HG03135 (cell line): ENCODE data around the gene FSD2.
"Not testable (repeated sequence)": the region's sequence is repeated elsewhere in the genome, so short reads cannot be mapped to it uniquely, and the experiment has no call there.

ENCODE experiments used
- ATAC-seq: cut with Tn5 transposase; IDR thresholded peaks from one replicate; pipeline ENCODE4 v1.9.1; 2021; ENCODE audit warnings: mild to moderate bottlenecking, moderate library complexity; ENCODE audit not compliant: unreplicated experiment

FSD2 gene

GRCh38 chr15:82831894-82832600, 26.2 kb upstream of the FSD2 start:
- no peak for ATAC-seq

GRCh38 chr15:82830427-82831173, 24.7 kb upstream of the FSD2 start:
- no peak for ATAC-seq

DNA sequence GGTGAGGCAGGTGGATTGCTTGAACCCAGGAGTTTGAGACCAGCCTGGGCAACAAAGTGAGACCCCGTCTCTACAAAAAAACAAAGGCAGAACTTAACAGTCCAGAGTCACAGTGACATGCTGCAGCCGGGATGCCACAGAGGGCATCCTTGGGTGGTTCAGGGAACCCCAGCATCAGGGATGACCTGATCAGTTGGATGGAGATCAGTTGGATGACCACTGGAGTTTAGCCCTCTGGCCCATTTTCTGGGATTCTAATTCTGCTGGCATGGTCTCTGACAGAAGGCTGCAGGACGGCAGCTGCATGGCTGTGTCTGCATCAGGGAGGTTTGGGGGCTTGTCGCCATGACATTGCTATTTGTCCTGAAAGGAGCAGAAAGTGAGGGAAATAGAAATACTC, 23.4 kb upstream of the FSD2 start:
- no peak for ATAC-seq

DNA sequence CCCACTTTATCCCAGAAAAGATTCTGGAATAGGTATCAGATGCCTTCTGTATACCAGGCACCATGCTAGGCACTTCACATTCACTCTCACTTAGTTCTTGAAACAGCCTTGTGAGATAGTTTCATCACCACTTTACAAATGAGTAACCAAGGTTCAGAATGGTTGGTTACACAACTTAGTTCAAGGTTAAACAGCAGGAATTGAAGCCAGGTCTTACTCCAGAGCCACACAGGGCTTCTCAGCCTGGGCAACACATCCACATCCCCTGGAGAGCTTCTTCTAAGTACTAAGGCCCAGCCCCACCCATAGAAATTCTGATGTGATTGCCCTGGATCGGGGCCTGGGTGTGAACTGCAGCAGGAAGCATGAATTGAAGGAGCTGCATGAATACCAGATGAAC, 22.2 kb upstream of the FSD2 start:
- no peak for ATAC-seq

- ATAC-seq = no peak
These were observed 17.2 kb upstream of the FSD2 start for GRCh38 chr15:82823049-82823448.

GRCh38 chr15:82821851-82822250, 16.0 kb upstream of the FSD2 start:
- not testable (repeated sequence) for ATAC-seq

DNA sequence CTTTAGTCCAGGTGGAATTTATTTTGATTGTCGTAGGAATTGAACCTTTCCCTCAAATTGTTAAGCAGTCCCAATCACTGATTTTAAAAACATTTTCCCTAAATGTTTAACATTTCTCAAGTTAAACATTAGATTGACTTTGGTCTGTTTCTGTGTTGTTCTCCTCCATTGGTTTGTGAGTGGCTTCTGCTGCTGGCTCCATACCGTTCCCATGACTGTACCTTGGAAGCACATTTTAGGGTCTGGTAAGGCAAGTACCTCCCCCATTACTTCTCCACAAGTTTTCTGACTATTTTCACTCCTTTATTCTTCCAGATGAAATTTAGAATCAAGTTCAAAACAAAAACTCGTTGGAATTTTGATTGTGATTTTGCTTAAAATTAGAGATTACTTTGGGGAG, 15.5 kb upstream of the FSD2 start:
- ATAC-seq = not testable (repeated sequence)

- no peak for ATAC-seq
These were observed 14.3 kb upstream of the FSD2 start for GRCh38 chr15:82820128-82820527.

- no peak for ATAC-seq
These were observed 7.1 kb upstream of the FSD2 start for GRCh38 chr15:82812994-82813393.

DNA sequence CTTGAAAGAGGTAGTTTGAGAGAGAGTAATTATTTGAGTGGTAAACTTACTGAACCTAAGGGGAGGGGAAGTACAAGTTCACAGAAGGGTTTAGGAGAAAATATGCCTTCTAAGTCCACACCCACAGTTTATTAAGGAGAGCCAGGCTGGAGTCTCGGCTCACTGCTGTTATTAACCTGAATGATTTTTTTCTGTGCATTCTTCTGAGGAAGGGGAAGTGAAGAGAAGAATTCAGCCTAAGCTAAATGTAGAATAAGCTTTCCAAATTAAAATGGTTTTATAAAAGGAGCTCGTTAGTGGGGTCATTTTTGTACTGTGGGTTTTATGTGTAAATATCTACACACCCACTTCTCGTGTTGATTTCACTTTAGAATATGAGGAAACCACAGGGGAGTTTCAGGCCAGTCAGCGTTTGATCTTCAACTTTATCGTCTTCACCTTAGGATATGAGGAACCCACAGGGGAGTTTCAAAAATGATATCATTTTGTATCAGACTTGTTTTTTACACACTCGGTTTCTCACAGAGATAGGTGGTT, 5.1 kb upstream of the FSD2 start:
- ATAC-seq = no peak

GRCh38 chr15:82810061-82810889, 4.4 kb upstream of the FSD2 start:
- peak; percentile 14 for ATAC-seq

- ATAC-seq = peak; percentile 81
These were observed 3.6 kb upstream of the FSD2 start, which contains the start of gene WHAMM for GRCh38 chr15:82809308-82810060. WHAMM (plus strand) TSS chr15:82809628; CDS start chr15:82809727, 99 bp downstream.

- ATAC-seq = no peak
These were observed 2.8 kb upstream of the FSD2 start for GRCh38 chr15:82808634-82809041.

DNA sequence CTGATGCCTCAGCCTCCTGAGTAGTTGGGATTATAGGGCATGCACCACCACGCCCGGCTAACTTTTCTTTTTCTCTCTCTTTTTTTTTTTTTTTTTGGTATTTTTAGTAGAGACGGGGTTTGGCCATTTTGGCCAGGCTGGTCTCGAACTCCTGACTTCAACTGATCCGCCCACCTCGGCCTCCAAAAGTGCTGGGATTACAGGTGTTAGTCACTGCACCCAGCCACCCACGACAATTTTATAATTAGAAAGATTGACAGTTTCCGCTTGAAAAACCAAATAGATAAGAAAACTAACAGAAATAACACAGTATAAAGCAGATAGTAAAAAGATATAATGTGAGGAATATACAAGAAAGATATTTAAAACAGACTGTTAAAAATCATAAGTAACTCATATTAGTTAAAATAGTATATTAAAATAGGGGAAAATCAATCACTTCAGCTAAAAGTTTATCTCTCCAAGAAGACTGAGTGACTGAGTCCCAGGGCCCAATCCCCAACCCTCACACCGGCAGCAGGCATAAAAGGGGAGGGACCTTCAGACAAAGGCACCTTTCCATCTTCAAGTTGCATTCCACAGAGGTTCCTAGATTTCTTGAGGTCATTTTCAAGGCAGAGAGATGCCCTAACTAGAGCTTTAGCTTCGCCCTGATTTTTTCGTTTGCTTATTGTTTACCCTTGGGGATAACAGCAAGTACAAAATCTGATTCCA, 2.2 kb upstream of the FSD2 start:
- ATAC-seq = no peak

DNA sequence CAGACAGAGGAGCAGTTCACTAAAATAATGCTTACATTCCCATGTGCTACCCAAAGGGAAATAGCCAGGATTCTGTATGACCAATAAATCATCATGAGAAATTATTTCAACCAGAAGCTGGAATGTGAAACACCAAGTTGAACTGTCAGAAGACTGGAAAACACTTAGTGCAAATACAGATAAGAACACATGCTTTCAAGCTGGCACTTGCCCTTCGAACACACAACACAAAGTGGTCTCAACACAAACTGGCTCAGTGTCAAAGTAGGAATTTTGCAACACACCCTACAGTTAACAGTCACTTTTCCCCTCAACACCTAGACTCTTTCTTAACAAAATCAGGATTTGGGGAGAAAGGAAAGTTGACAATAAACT, 1.3 kb downstream of the FSD2 start:
- no peak for ATAC-seq

DNA sequence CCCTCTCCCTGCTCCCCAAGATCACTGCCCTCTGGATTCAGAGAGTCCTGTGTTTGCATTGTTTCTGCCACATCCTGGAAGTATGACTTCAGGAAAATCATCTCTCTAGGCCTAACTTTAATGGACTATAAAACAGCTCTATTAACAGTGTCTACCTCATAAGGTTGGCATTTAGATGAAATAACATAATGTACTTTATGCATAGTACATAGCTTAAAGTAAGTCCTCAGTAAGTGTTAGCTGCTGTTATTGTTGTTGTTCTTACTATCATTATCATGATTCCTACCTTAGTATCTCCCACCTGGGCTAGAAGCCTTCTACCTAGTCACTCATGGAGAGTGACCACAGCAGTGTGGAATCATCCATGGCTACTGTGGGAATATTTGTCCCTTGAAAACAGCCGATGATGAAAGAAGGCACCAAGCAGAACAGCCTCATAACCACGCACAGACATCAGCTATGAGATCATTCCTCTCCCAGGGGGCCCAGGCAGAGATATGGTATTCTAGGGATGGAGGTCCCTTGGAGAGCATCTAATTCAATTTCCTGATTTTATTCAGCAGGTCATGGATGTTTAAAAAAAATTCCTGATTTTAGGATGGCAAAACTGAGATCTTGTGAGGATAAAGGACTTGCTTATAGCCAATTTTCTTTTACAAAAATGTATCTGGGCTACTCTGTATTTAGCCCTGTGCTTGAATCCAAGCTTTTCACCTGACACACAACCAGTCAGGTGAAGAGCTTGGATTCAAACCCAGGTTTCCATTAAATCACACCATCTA, 1.9 kb downstream of the FSD2 start:
- no peak for ATAC-seq

- no peak for ATAC-seq
These were observed 3.4 kb downstream of the FSD2 start for GRCh38 chr15:82802497-82802896.

GRCh38 chr15:82799183-82799841, 6.6 kb downstream of the FSD2 start:
- no peak for ATAC-seq
